Suprapubic skin (tissue), 4 donors: ENCODE results near the gene LHX2.

ENCODE experiments used
- EP300 ChIP-seq: sonication (generic); formaldehyde crosslinking; IDR thresholded peaks from one replicate; pipeline ENCODE4 v1.6.1; 2017; ENCODE audit warnings: antibody characterized with exemption
- POLR2A ChIP-seq, 2 donors: fragments of 450-650 bp; IDR thresholded peaks; one replicate each; pipeline ENCODE4 v1.6.1; 2017; ENCODE audit warnings: antibody characterized with exemption in 2 of 2, mild to moderate bottlenecking in 2 of 2, moderate library complexity in 2 of 2
- POLR2AphosphoS5 ChIP-seq, 3 donors: sonication (generic); formaldehyde crosslinking; IDR thresholded peaks; one replicate each; pipeline ENCODE4 v1.6.1; 2017; ENCODE audit warnings: antibody characterized with exemption in 3 of 3
- TF ChIP-seq, protein P1 (sequence below), 2 donors: fragments of 200-600 bp in 1 of 2; fragments of 450-650 bp in 1 of 2; sonication (generic) in 1 of 2; IDR thresholded peaks; one replicate each; pipeline ENCODE4 v1.5.1; 2016 to 2019; ENCODE audit warnings: antibody characterized with exemption in 2 of 2, mild to moderate bottlenecking in 1 of 2, moderate library complexity in 1 of 2

- TF ChIP-seq POLR2A (IDR thresholded peaks at IDR 0.05) (no peak), EP300 (no peak), POLR2AphosphoS5 (IDR thresholded peaks at IDR 0.05) (no peak)
- TF ChIP-seq, protein P1, sequence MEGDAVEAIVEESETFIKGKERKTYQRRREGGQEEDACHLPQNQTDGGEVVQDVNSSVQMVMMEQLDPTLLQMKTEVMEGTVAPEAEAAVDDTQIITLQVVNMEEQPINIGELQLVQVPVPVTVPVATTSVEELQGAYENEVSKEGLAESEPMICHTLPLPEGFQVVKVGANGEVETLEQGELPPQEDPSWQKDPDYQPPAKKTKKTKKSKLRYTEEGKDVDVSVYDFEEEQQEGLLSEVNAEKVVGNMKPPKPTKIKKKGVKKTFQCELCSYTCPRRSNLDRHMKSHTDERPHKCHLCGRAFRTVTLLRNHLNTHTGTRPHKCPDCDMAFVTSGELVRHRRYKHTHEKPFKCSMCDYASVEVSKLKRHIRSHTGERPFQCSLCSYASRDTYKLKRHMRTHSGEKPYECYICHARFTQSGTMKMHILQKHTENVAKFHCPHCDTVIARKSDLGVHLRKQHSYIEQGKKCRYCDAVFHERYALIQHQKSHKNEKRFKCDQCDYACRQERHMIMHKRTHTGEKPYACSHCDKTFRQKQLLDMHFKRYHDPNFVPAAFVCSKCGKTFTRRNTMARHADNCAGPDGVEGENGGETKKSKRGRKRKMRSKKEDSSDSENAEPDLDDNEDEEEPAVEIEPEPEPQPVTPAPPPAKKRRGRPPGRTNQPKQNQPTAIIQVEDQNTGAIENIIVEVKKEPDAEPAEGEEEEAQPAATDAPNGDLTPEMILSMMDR (IDR thresholded peaks at IDR 0.05), result no peak
These were observed 29.0 kb upstream of the LHX2 start for GRCh38 chr9:123982535-123982934.
